HG03108 (cell line): Measurements from ENCODE around the gene CCDC87.
"Not testable (repeated sequence)": the region's sequence is repeated elsewhere in the genome, so short reads cannot be mapped to it uniquely, and the experiment has no call there.

Experiments
- ATAC-seq: cut with Tn5 transposase; IDR thresholded peaks from one replicate; pipeline ENCODE4 v1.9.1; 2021; ENCODE audit warnings: moderate library complexity; ENCODE audit not compliant: unreplicated experiment

CCDC87 gene

GRCh38 chr11:66556086-66556485, 36.8 kb downstream of the CCDC87 start:
- ATAC-seq: no peak

- ATAC-seq: no peak
Observed at GRCh38 chr11:66555416-66555815, 37.4 kb downstream of the CCDC87 start.

GRCh38 chr11:66554602-66555001, 38.3 kb downstream of the CCDC87 start:
- ATAC-seq: no peak

- ATAC-seq: no peak
Observed at GRCh38 chr11:66550887-66551286, 42.0 kb downstream of the CCDC87 start.

GRCh38 chr11:66549696-66550095, 43.2 kb downstream of the CCDC87 start:
- ATAC-seq: no peak

- no peak for ATAC-seq
Observed at GRCh38 chr11:66548774-66549630, 43.9 kb downstream of the CCDC87 start.

GRCh38 chr11:66548041-66548440, 44.8 kb downstream of the CCDC87 start:
- ATAC-seq: no peak

- no peak for ATAC-seq
Observed at GRCh38 chr11:66547662-66548009, 45.2 kb downstream of the CCDC87 start.

GRCh38 chr11:66546966-66547661, 45.7 kb downstream of the CCDC87 start:
- no peak for ATAC-seq

GRCh38 chr11:66546368-66546965, 46.4 kb downstream of the CCDC87 start, which contains the start of gene ACTN3:
TSS of gene ACTN3 (plus strand) at chr11:66546903. CDS start at chr11:66546938, 35 bp downstream.
- ATAC-seq: no peak

GRCh38 chr11:66545701-66546367, 47.0 kb downstream of the CCDC87 start, which contains the start of gene ZDHHC24:
TSS of gene ZDHHC24 (minus strand) at chr11:66546048. CDS start at chr11:66546003, 45 bp downstream.
- ATAC-seq: peak; percentile 84

GRCh38 chr11:66544952-66545351, 47.9 kb downstream of the CCDC87 start:
- ATAC-seq: not testable (repeated sequence)

GRCh38 chr11:66543263-66544107, 49.4 kb downstream of the CCDC87 start:
- peak; percentile 42 for ATAC-seq

GRCh38 chr11:66542362-66542761, 50.5 kb downstream of the CCDC87 start:
- no peak for ATAC-seq

GRCh38 chr11:66541892-66542291, 51.0 kb downstream of the CCDC87 start:
- no peak for ATAC-seq

GRCh38 chr11:66540598-66540997, 52.3 kb downstream of the CCDC87 start:
- not testable (repeated sequence) for ATAC-seq
